Measurements from ENCODE around the gene MFSD6. TPM values are rescaled to one million over a fixed set of nuclear protein-coding genes. Genes with fewer than 3 reads are reported as not detected.
A peak's percentile ranks its signal among the peaks of the same experiment; 100 is the strongest.

The MFSD6 gene
- total RNA-seq, 1 experiment from 2014 or later = 20.9 TPM

DNA sequence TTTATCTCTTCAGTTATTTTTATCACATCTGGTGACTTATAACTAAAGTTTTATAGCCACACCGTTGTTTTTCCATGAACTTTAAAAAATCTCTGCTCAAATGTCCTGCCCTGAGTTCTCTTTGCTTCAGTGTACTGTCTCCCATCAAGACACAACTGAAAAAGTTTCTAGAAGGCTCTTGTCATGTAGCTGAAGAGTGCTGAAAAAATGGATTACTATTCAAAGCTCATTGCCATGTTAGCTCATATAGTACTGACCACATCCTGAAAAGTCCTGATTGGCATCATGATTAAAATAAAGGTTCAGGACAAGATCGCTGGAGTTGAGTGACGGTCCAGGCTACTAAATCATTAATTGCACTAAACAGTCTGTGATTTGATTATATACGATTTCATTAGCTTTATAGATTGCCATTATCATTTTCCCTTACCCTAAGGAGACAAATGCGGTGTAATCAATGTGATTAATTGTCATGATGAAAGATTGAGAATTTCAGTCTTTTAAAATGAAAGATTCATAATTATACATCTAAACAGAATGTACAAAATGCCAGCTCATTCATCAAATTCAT, 62.2 kb downstream of the MFSD6 start:
- H3K36me3 ChIP-seq (ENCODE audit: low read depth, low read length) = no peaks in the 10 kb centered on the region
- ChIA-PET POLR2A (ENCODE audit: unreplicated experiment) (interaction anchor here (0.5 kb wide), 1 partner anchor 24 kb away, joined by 3 read pairs; no protein-coding TSS in a partner anchor), CTCF (no interaction called here)
- H3K4me3 ChIP-seq (ENCODE audit: low read length) = no peak overlapping the region
- BruUV-seq (replicated peaks) = TSS peak; percentile 69
- ATAC-seq (no peak), DNase-seq (no peak)
- H3K9ac ChIP-seq (ENCODE audit: low read length) = peak overlapping the region; percentile 56
- no peaks in the 10 kb centered on the region for H3K9me2 ChIP-seq (replicated peaks; ENCODE audit: low read length)
- H4K20me1 ChIP-seq (ENCODE audit: low read length) = no peaks in the 10 kb centered on the region
- peaks cover 40% of the 10 kb centered on the region for H3K4me1 ChIP-seq (ENCODE audit: insufficient read depth, low read length)
- H2AFZ ChIP-seq (ENCODE audit: low read length) = no peak overlapping the region
- peak overlapping the region; percentile 44 for H3K4me2 ChIP-seq (ENCODE audit: low read length)
- H3K79me2 ChIP-seq (ENCODE audit: low read length) = no peaks in the 10 kb centered on the region
- TF ChIP-seq EZH2 (IDR thresholded peaks at IDR 0.05; ENCODE audit: low read length, unreplicated experiment) (no peak), EZH2phosphoT487 (IDR thresholded peaks at IDR 0.05; ENCODE audit: borderline replicate concordance, low read length) (no peak), CTCF (conservative IDR thresholded peaks at IDR 0.05; ENCODE audit: low read depth, low read length) (no peak)
- H3K9me3 ChIP-seq (ENCODE audit: low read length) = no peaks in the 10 kb centered on the region
- intact Hi-C loops (cut with micrococcal nuclease) = no loop called here
- H3F3A ChIP-seq (ENCODE audit: low read length, unreplicated experiment) = peaks cover 9% of the 10 kb centered on the region
- H3K27me3 ChIP-seq (ENCODE audit: low read length) = no peaks in the 10 kb centered on the region
- peak overlapping the region; percentile 89 for H3K27ac ChIP-seq (ENCODE audit: low read length)

DNA sequence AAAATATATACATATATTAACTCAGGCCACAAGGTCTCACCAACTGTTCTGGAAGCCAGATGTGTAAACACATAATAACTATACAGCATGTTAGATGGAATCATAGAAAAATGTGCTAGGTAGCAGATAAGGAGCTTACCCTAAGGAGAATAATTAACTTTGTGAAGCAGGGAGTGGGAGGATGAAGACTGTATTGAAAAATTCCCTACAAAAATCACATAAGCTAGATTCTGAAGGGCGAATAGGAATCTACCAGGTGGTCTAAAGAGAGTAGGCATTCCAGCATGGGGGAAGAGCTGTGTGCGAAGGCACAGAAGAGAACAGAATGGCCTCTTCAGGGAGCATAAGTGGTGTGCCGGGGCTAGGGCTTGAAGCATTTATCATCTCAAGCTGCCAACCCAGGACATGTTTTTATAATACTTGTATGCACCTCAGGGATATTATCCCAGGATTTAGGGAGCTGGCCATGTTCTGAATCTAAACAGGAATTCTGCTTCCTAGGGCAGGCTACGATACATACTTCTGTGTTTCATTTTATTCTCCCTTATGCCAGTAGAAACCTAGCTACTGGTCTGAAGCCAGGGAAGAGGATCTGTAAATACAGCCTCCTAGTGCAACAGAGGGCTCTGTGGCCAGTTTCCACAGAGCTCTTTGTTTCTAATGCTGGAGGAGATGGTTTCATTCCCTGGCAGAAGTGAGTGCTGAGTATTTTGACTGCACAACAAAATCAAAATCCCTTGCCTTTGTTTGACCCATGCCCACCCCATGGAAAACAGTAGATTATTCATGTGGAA, 69.7 kb downstream of the MFSD6 start:
- DNase-seq (no peak), ATAC-seq (no peak)
- Histone ChIP-seq H3K27ac (ENCODE audit: low read length) (no peak overlapping the region), H3K9me2 (replicated peaks; ENCODE audit: low read length) (no peaks in the 10 kb centered on the region), H3F3A (ENCODE audit: low read length, unreplicated experiment) (no peaks in the 10 kb centered on the region), H4K20me1 (ENCODE audit: low read length) (no peaks in the 10 kb centered on the region), H3K4me1 (ENCODE audit: insufficient read depth, low read length) (no peaks in the 10 kb centered on the region), H2AFZ (ENCODE audit: low read length) (no peak overlapping the region), H3K36me3 (ENCODE audit: low read depth, low read length) (no peaks in the 10 kb centered on the region), H3K27me3 (ENCODE audit: low read length) (no peaks in the 10 kb centered on the region), H3K9me3 (ENCODE audit: low read length) (no peaks in the 10 kb centered on the region), H3K4me2 (ENCODE audit: low read length) (no peak overlapping the region), H3K79me2 (ENCODE audit: low read length) (no peaks in the 10 kb centered on the region), H3K4me3 (ENCODE audit: low read length) (no peak overlapping the region), H3K9ac (ENCODE audit: low read length) (no peak overlapping the region)
- intact Hi-C loops (cut with micrococcal nuclease) = no loop called here
- no peak for TF ChIP-seq EZH2phosphoT487 (IDR thresholded peaks at IDR 0.05; ENCODE audit: borderline replicate concordance, low read length)
- TF ChIP-seq EZH2 (IDR thresholded peaks at IDR 0.05; ENCODE audit: low read length, unreplicated experiment) = no peak
- TF ChIP-seq CTCF (conservative IDR thresholded peaks at IDR 0.05; ENCODE audit: low read depth, low read length) = no peak
- ChIA-PET CTCF (no interaction called here), POLR2A (ENCODE audit: unreplicated experiment) (interaction anchor here (0.6 kb wide), 1 partner anchor 96 kb away, joined by 3 read pairs; no protein-coding TSS in a partner anchor)
- BruUV-seq (replicated peaks) = no TSS peak

Data from PC-3 (cell line).